HG02870 (cell line): ENCODE results near the gene ATF6.
A peak's percentile ranks its signal among the peaks of the same experiment; 100 is the strongest.
"Not testable (repeated sequence)": the region's sequence is repeated elsewhere in the genome, so short reads cannot be mapped to it uniquely, and the experiment has no call there.

ENCODE experiments used
- ATAC-seq: cut with Tn5 transposase; IDR thresholded peaks from one replicate; pipeline ENCODE4 v1.9.1; 2021; ENCODE audit warnings: mild to moderate bottlenecking, moderate library complexity; ENCODE audit not compliant: unreplicated experiment

The ATF6 gene

GRCh38 chr1:161733526-161733925 is 32.6 kb upstream of the ATF6 start:
- ATAC-seq: no peak

DNA sequence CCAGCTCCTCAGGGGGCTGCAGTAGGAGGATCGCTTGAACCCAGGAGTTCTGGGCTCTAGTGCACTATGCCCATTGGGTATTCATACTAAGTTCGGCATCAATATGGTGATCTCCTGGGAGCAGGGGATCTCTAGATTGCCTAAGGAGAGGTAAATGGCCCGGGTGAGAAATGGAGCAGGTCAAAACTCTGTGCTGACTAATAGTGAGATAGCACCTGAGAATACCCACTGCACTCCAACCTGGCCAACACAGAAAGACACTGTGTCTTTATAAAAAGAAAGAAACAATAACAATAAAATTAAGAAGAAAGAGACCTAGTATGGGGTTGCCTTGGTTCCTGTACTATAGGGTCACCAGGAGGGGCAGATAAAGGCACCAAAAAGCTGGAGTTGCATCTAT is 30.3 kb upstream of the ATF6 start:
- ATAC-seq: no peak

GRCh38 chr1:161736335-161736969 is 29.7 kb upstream of the ATF6 start:
- no peak for ATAC-seq

GRCh38 chr1:161737625-161738024 is 28.5 kb upstream of the ATF6 start:
- no peak for ATAC-seq

- ATAC-seq: peak; percentile 64
Measured at GRCh38 chr1:161738627-161739287, 27.4 kb upstream of the ATF6 start.

GRCh38 chr1:161739865-161740566 is 26.1 kb upstream of the ATF6 start:
- ATAC-seq: peak; percentile 29

DNA sequence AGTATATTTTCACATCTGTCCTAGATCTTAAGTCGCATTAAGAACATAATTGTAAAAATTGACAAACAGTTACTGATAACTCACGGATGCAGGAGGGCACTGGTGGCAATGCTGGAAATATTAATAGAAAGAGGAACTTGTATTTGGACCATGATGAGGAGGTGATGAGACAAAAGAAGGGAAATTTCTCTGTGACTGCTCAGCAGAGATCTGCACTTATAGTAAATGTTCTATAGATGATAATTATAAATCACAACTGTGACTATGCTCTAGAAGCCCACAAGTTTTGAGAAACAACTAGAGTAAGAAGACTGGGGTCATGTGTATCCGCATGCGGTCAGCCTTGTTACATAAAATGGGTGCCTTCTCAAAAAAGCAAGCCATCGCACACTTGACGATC is 25.2 kb upstream of the ATF6 start:
- ATAC-seq: no peak

DNA sequence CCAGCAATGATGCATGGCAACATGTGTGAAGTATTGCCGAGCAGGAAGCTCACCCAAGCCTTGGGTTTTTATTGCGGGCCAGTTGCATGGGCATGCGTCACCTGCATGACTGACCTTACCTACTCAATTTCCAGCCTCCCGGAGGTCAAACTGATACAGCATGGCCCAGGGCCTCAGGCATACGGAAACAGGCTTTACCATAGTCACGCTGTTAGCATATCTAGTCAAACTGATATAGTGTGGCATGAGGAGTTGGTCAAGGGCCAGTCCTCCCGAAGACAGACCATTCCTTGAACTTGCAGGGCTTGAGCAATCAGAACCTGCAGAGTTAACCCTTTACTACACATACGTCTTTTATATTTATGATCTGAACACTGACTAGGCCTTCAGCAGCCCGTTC is 22.9 kb upstream of the ATF6 start:
- no peak for ATAC-seq

DNA sequence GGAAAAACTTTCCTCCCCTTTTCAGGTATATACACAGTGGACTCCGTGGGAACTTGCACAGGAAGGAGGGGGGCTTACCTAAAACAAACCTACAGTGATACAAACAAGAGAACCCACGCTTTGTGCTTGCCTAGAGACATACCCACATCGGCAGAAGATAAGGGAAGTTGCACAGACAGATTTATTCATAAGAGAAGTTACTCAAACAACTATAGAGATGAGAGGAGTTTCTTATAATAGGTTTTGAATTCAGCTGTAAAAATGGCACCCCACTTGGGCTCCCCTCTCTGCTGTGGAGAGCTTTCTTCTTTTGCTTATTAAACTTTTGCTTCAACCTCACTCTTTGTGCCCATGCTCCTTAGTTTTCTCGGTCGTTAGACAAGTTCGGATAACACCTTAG is 18.3 kb upstream of the ATF6 start:
- no peak for ATAC-seq

DNA sequence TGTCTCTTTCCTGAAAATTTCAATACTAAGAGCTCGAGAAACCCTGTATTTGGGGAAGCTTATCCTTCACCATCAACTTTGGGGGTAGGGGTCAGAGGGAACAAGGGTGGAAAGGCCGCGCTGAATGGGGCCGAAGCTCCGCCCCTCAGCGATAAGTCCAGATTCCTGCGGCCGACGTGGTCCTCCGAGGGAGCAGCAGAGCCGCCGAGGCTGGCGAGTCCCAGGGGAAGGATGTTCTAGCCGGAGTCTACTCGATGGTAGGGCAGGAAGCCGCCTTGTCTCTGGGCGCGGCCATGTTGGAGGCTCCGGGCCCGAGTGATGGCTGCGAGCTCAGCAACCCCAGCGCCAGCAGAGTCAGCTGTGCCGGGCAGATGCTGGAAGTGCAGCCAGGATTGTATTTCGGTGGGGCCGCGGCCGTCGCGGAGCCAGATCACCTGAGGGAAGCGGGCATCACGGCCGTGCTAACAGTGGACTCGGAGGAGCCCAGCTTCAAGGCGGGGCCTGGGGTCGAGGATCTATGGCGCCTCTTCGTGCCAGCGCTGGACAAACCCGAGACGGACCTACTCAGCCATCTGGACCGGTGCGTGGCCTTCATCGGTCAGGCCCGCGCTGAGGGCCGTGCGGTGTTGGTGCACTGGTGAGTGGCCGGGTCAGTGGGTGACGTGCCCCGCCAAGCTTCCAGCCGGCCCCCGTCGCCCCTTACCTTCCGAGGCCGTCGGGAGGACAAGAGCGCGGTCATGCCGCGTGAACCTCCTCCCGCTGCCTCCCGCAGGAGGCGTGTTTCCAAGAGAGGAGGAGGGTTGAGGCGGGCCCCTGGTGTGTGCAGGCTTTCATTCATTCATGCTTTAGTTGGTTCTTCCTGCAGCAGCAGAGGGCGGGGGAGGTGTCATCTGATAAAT is 16.4 kb upstream of the ATF6 start, which contains the start of gene DUSP12:
Gene DUSP12 (plus strand): TSS at position 278 of the 899 bp plus-strand sequence. CDS start 16 bp downstream, at position 294.
- ATAC-seq: peak; percentile 90

GRCh38 chr1:161763522-161764098 is 2.5 kb upstream of the ATF6 start:
- no peak for ATAC-seq

- ATAC-seq: no peak
Measured at GRCh38 chr1:161768461-161768860, 2.3 kb downstream of the ATF6 start.

- ATAC-seq: no peak
Measured at GRCh38 chr1:161768986-161769672, 3.0 kb downstream of the ATF6 start.

DNA sequence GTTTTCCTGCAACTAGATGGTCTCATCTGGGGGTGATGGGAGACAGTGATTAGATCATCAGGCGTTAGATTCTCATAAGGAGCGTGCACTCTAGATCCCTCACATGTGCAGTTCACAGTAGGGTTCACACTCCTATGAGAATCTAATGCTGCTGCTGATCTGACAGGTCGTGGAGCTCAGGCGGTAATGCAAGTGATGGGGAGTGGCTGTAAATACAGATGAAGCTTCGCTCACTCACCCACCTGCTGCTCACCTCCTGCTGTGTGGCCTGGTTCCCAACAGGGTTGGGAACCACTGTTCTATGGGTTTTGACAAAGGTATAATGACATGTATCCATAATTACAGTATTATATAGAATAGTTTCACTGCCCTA is 3.5 kb downstream of the ATF6 start:
- not testable (repeated sequence) for ATAC-seq

DNA sequence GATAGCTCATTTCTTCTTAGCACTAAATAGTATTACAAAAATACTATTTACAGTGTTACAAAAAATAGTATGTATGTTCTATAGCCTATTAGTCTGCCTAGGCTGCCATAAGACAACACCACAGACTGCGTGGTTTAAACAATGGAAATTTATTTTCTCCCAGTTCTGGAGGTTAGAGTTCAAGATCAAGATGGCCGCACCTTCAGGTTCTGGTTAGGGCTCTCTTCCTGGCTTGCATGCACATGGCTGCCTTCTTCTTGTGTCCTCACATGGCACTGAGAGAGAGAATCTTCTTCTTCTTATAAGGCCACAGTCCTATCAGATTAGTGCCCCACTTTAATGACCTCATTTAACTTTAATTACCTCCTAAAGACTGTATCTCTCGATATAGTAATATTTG is 4.1 kb downstream of the ATF6 start:
- ATAC-seq: no peak

- ATAC-seq: no peak
Measured at GRCh38 chr1:161771161-161771560, 5.0 kb downstream of the ATF6 start.

GRCh38 chr1:161771973-161772372 is 5.9 kb downstream of the ATF6 start:
- no peak for ATAC-seq

DNA sequence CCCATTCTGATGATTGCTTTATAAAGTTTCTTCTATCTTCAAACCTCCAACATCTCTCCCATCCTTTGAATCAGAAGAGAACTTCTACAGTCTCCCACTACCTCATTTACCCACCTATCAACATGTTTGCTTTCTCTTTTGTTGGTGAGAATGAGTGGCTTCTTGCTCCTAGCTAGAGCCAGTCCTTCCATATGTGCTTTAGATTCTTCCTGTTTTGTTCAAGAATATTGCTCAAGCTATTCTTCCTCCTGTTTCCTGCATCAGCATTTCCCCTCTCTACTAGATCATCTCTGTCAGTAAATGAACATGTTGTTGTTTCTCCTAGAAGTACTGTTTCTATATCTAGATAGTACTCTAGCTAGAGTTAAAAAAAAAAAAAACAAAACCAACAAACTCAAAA is 6.3 kb downstream of the ATF6 start:
- no peak for ATAC-seq

GRCh38 chr1:161773791-161774190 is 7.7 kb downstream of the ATF6 start:
- ATAC-seq: no peak

DNA sequence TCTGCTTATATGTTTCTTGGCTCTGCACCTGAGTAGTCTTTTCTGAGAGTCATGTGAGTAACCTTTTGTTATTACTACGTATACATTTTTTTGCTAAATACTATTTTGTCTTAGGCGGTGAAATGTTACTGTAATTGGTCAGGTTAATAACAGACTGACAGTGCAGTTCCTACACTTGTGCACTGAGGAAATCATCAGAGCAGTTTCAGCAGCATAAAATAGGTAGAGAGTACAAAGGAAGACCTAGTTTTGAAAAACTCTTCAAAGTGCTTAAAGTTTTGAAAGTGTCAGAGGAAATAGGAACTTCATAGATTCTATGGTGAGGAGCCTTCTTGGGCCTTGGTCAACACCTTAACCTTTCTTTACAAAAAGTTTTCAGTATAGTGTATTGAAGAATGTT is 11.1 kb downstream of the ATF6 start:
- no peak for ATAC-seq
